GM12878 (cell line): ENCODE results near the gene WNT9A.

Source experiments
- ATF3 ChIP-seq: IDR thresholded peaks from 2 replicates; pipeline ENCODE4 v1.6.1; 2011; ENCODE audit warnings: low read depth, mild to moderate bottlenecking, low read length, moderate library complexity, borderline replicate concordance; ENCODE audit errors: extremely low read depth
- CTCF ChIP-seq, 3 experiments: IDR thresholded peaks in 2 of 3; conservative IDR thresholded peaks in 1 of 3; 2 replicates each; pipeline ENCODE4 v1.5.1; 2011; ENCODE audit warnings: low read depth in 3 of 3, low read length in 3 of 3, mild to moderate bottlenecking in 3 of 3, control low read depth in 2 of 3, moderate library complexity in 2 of 3, inconsistent platforms in 1 of 3, mixed read lengths in 1 of 3; ENCODE audit not compliant: control insufficient read depth in 2 of 3, insufficient read depth in 1 of 3; ENCODE audit errors: extremely low read depth in 1 of 3
- EZH2 ChIP-seq: IDR thresholded peaks from 2 replicates; pipeline ENCODE4 v1.6.1; 2012; ENCODE audit warnings: low read depth, mild to moderate bottlenecking, control low read depth, inconsistent platforms, low read length, borderline replicate concordance; ENCODE audit not compliant: control insufficient read depth
- FOXM1 ChIP-seq: IDR thresholded peaks from 2 replicates; pipeline ENCODE4 v1.6.1; 2012; ENCODE audit warnings: low read depth, mild to moderate bottlenecking, inconsistent platforms, low read length, moderate library complexity
- PML ChIP-seq: IDR thresholded peaks from 2 replicates; pipeline ENCODE4 v1.6.1; 2012; ENCODE audit warnings: low read length, inconsistent platforms
- POLR2A ChIP-seq: IDR thresholded peaks from 2 replicates; pipeline ENCODE4 v1.6.1; 2011; ENCODE audit warnings: low read depth, mild to moderate bottlenecking, low read length
- POLR2AphosphoS5 ChIP-seq: IDR thresholded peaks from 2 replicates; pipeline ENCODE4 v1.6.1; 2011; ENCODE audit warnings: mild to moderate bottlenecking, low read length, inconsistent platforms
- RAD21 ChIP-seq: IDR thresholded peaks from 2 replicates; pipeline ENCODE4 v1.6.1; 2011; ENCODE audit warnings: mild to moderate bottlenecking, low read depth, low read length, moderate library complexity; ENCODE audit not compliant: insufficient read depth
- SMARCA5 ChIP-seq: fragments of 450-650 bp; IDR thresholded peaks from 2 replicates; pipeline ENCODE4 v1.6.1; 2017; ENCODE audit warnings: mild to moderate bottlenecking
- TAF1 ChIP-seq: IDR thresholded peaks from 2 replicates; pipeline ENCODE4 v1.6.1; 2011; ENCODE audit warnings: mild to moderate bottlenecking, low read depth, low read length, borderline replicate concordance
- ZBTB40 ChIP-seq: fragments of 450-650 bp; IDR thresholded peaks from 2 replicates; pipeline ENCODE4 v1.6.1; 2016; ENCODE audit warnings: mild to moderate bottlenecking, moderate library complexity, borderline replicate concordance
- ZNF274 ChIP-seq: IDR thresholded peaks from one replicate; pipeline ENCODE4 v1.8.0; 2011; ENCODE audit not compliant: insufficient read length, insufficient read depth

DNA sequence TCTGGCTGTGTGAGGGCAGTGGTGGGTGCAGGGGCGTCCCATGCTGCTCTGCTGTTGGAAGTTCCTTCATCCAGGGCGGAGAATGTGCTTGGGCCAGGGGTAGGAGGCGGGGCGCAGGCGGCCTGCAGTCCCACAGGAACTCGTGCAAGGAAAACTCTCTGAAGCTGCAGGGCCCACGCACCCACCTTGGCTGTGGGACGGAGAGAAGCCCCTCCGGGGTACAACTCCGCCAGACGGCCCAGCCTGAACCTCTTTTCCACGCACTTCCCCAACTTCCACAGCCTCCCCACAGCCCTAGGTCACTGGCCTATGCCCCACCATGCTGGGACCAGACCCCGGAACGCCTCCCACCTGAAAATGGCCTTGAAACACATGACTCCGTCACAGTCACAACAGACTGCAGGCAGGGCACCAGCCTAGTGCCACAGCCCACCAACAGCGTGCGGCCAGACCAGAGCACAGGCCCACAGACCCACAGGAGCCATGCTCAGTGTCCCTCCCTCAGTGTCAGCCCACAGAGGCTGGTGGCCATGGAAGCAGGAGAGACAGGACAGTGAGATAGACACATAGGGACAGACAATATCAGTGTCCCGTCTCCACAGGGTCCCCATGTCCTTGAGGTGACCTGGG lies 47.8 kb downstream of the WNT9A start:
- TF ChIP-seq FOXM1 (no peak), TAF1 (no peak), ZBTB40 (no peak), RAD21 (no peak), SMARCA5 (no peak), POLR2A (no peak), CTCF (IDR thresholded peaks at IDR 0.05 in 2 of 3, conservative IDR thresholded peaks at IDR 0.05 in 1 of 3; ENCODE audit: control insufficient read depth in 2 of 3, extremely low read depth in 1 of 3, insufficient read depth in 1 of 3, low read depth in 3 of 3, low read length in 3 of 3) (no peak), EZH2 (no peak), ZNF274 (no peak), POLR2AphosphoS5 (no peak), ATF3 (no peak), PML (no peak)
